Urinary bladder (tissue), 4 donors: Measurements from ENCODE around the gene MAPKAPK5. TPM values are rescaled to one million over a fixed set of nuclear protein-coding genes. Genes with fewer than 3 reads are reported as not detected.
"Not testable (repeated sequence)": the region's sequence is repeated elsewhere in the genome, so short reads cannot be mapped to it uniquely, and the experiment has no call there.

Source experiments
- DNase-seq: peaks from one replicate; pipeline ENCODE4 v3.0.0-alpha.2; 2015; ENCODE audit errors: extremely low spot score
- H3K27ac ChIP-seq: one replicate; pipeline ENCODE4 v1.5.1; 2013; ENCODE audit warnings: low read depth, mild to moderate bottlenecking, moderate library complexity
- H3K36me3 ChIP-seq: one replicate; pipeline ENCODE4 v1.6.1; 2013; ENCODE audit warnings: mild to moderate bottlenecking, moderate library complexity; ENCODE audit not compliant: insufficient read depth
- H3K4me1 ChIP-seq: one replicate; pipeline ENCODE4 v1.6.1; 2013; ENCODE audit warnings: mild to moderate bottlenecking, moderate library complexity; ENCODE audit not compliant: insufficient read depth
- H3K4me3 ChIP-seq: one replicate; pipeline ENCODE4 v1.5.1; 2013; ENCODE audit warnings: low read depth, low read length
- WGBS: extraction: QIAGEN DNeasy Blood & Tissue Kit; methylation state at CpG from one replicate; pipeline ENCODE4 v1.1.7; 2013; 5-methylcytosine and 5-hydroxymethylcytosine counted together
- polyA plus RNA-seq: library from polyadenylated mRNA; stranded (reverse); fragments of 200-250 nt; gene quantifications from one replicate; pipeline ENCODE4 v1.2.3, GENCODE V29; 2013
- small RNA-seq: library from RNA; depleted of rRNA; stranded (forward); fragments of <200 nt; gene quantifications from one replicate; pipeline ENCODE3, GENCODE V24; 2014
- total RNA-seq: library from RNA; depleted of rRNA; stranded (reverse); fragments of >200 nt; gene quantifications from one replicate; pipeline ENCODE4 v1.2.3, GENCODE V29; 2014
- donor health status: healthy with polysubstance abuse.
- donor health status: healthy.

MAPKAPK5 gene
- total and polyA plus RNA-seq, 2 donors: 26.2 to 37.0 TPM

GRCh38 chr12:111932241-111932640 lies 90.2 kb downstream of the MAPKAPK5 start:
- Histone ChIP-seq H3K4me1 (no peaks in the 10 kb centered on the region), H3K36me3 (no peaks in the 10 kb centered on the region), H3K4me3 (no peak overlapping the region), H3K27ac (no peak overlapping the region)
- no peak for DNase-seq
- WGBS: 90% methylated on average over 5 of the region's 5 CpGs

- Histone ChIP-seq H3K4me1 (no peaks in the 10 kb centered on the region), H3K36me3 (no peaks in the 10 kb centered on the region), H3K4me3 (no peak overlapping the region), H3K27ac (no peak overlapping the region)
- DNase-seq: no peak
Measured at GRCh38 chr12:111936869-111937268, 94.8 kb downstream of the MAPKAPK5 start.

GRCh38 chr12:111937429-111937828 lies 95.4 kb downstream of the MAPKAPK5 start:
- H3K36me3 ChIP-seq: no peaks in the 10 kb centered on the region
- no peaks in the 10 kb centered on the region for H3K4me1 ChIP-seq
- no peak overlapping the region for H3K4me3 ChIP-seq
- WGBS: 52% methylated on average over 1 of the region's 1 CpG
- no peak overlapping the region for H3K27ac ChIP-seq
- no peak for DNase-seq

- H3K27ac ChIP-seq: no peak overlapping the region
- WGBS: 54% methylated on average over 5 of the region's 5 CpGs
- no peak overlapping the region for H3K4me3 ChIP-seq
- H3K4me1 ChIP-seq: no peaks in the 10 kb centered on the region
- no peak for DNase-seq
- H3K36me3 ChIP-seq: no peaks in the 10 kb centered on the region
Measured at GRCh38 chr12:111942557-111942956, 100.5 kb downstream of the MAPKAPK5 start.

GRCh38 chr12:111943929-111944328 lies 101.9 kb downstream of the MAPKAPK5 start:
- 96% methylated on average over 1 of the region's 1 CpG for WGBS
- H3K27ac ChIP-seq: no peak overlapping the region
- no peaks in the 10 kb centered on the region for H3K36me3 ChIP-seq
- no peak for DNase-seq
- H3K4me3 ChIP-seq: no peak overlapping the region
- no peaks in the 10 kb centered on the region for H3K4me1 ChIP-seq

- not testable (repeated sequence) for H3K36me3 ChIP-seq, H3K4me1 ChIP-seq, H3K27ac ChIP-seq, H3K4me3 ChIP-seq, DNase-seq
- WGBS: 79% methylated on average over 3 of the region's 3 CpGs
Measured at GRCh38 chr12:111950961-111951676, 109.1 kb downstream of the MAPKAPK5 start.

Small RNA genes lying within 50 kb of the gene (small RNA-seq; reads per million reads assigned to genes)
- gene MIR6761: 0.12 reads per million

Other genes with a start within 250 kb of the MAPKAPK5 start
- 75.9 TPM for gene ATXN2, start 242.9 kb upstream of the MAPKAPK5 start, total RNA-seq
- gene ATXN2, start 242.9 kb upstream of the MAPKAPK5 start, polyA plus RNA-seq: 29.9 TPM
- 18.8 TPM for gene BRAP, start 156.3 kb upstream of the MAPKAPK5 start, total RNA-seq
- gene BRAP, start 156.3 kb upstream of the MAPKAPK5 start, polyA plus RNA-seq: 10.6 TPM
- 27.5 TPM for gene ACAD10, start 156.2 kb upstream of the MAPKAPK5 start, total RNA-seq
- 16.4 TPM for gene ACAD10, start 156.2 kb upstream of the MAPKAPK5 start, polyA plus RNA-seq
- 13.0 TPM for gene ALDH2, start 75.3 kb upstream of the MAPKAPK5 start, total RNA-seq
- 219 TPM for gene ALDH2, start 75.3 kb upstream of the MAPKAPK5 start, polyA plus RNA-seq
- 18.3 TPM for gene TMEM116, start 170.9 kb downstream of the MAPKAPK5 start, total RNA-seq
- gene TMEM116, start 170.9 kb downstream of the MAPKAPK5 start, polyA plus RNA-seq: 6.4 TPM
- gene ERP29, start 171.2 kb downstream of the MAPKAPK5 start, total RNA-seq: 37.5 TPM
- 101 TPM for gene ERP29, start 171.2 kb downstream of the MAPKAPK5 start, polyA plus RNA-seq